NCI-H446 (cell line): Measurements from ENCODE around the gene BBS1.
A peak's percentile ranks its signal among the peaks of the same experiment; 100 is the strongest.
"Not testable (repeated sequence)": the region's sequence is repeated elsewhere in the genome, so short reads cannot be mapped to it uniquely, and the experiment has no call there.

ENCODE experiments used
- DNase-seq, 2 experiments: peaks; one replicate each; lab custom pipeline; 2025; lab: John Stamatoyannopoulos, UW

Gene BBS1

GRCh38 chr11:66524304-66525040 lies 14.0 kb downstream of the BBS1 start:
- DNase-seq, result no peak

- no peak for DNase-seq
Measured at GRCh38 chr11:66529069-66529468, 18.6 kb downstream of the BBS1 start.

GRCh38 chr11:66529655-66530054 lies 19.2 kb downstream of the BBS1 start:
- DNase-seq, result no peak

- DNase-seq, result no peak
Measured at GRCh38 chr11:66530927-66531709, 20.7 kb downstream of the BBS1 start.

- no peak for DNase-seq
Measured at GRCh38 chr11:66531841-66532240, 21.4 kb downstream of the BBS1 start.

- DNase-seq, result no peak
Measured at GRCh38 chr11:66532784-66533183, 22.3 kb downstream of the BBS1 start.

- no peak for DNase-seq
Measured at GRCh38 chr11:66539170-66539869, 28.9 kb downstream of the BBS1 start.

- no peak for DNase-seq
Measured at GRCh38 chr11:66539870-66540213, 29.4 kb downstream of the BBS1 start.

- not testable (repeated sequence) for DNase-seq
Measured at GRCh38 chr11:66540598-66540997, 30.2 kb downstream of the BBS1 start.

GRCh38 chr11:66541892-66542291 lies 31.5 kb downstream of the BBS1 start:
- DNase-seq, result no peak

- no peak for DNase-seq
Measured at GRCh38 chr11:66542362-66542761, 31.9 kb downstream of the BBS1 start.

GRCh38 chr11:66543263-66544107 lies 33.0 kb downstream of the BBS1 start:
- no peak for DNase-seq

GRCh38 chr11:66544952-66545351 lies 34.5 kb downstream of the BBS1 start:
- not testable (repeated sequence) for DNase-seq

- peak; percentile 91 to 97 for DNase-seq
Measured at GRCh38 chr11:66545701-66546367, 35.4 kb downstream of the BBS1 start, which contains the start of gene ZDHHC24. TSS of gene ZDHHC24 (minus strand) at chr11:66546048. CDS start at chr11:66546003, 45 bp downstream.

- DNase-seq, result no peak
Measured at GRCh38 chr11:66546368-66546965, 36.0 kb downstream of the BBS1 start, which contains the start of gene ACTN3. TSS of gene ACTN3 (plus strand) at chr11:66546903. CDS start at chr11:66546938, 35 bp downstream.

- DNase-seq, result no peak
Measured at GRCh38 chr11:66546966-66547661, 36.7 kb downstream of the BBS1 start.

GRCh38 chr11:66547662-66548009 lies 37.2 kb downstream of the BBS1 start:
- DNase-seq, result no peak

GRCh38 chr11:66548041-66548440 lies 37.6 kb downstream of the BBS1 start:
- DNase-seq, result no peak

- DNase-seq, result no peak
Measured at GRCh38 chr11:66548774-66549630, 38.6 kb downstream of the BBS1 start.
